ENCODE measurements around the gene PELO.

PELO gene

GRCh38 chr5:52825826-52826225, 38.1 kb downstream of the PELO start:
- Histone ChIP-seq H3K27me3 (ENCODE audit: low read length) (no peaks in the 10 kb centered on the region), H4K20me1 (ENCODE audit: low read depth, low read length) (no peaks in the 10 kb centered on the region), H3K79me2 (ENCODE audit: insufficient read depth, low read length) (no peaks in the 10 kb centered on the region), H3K4me3 (ENCODE audit: insufficient read depth, low read length, poor library complexity, severe bottlenecking) (no peak overlapping the region), H3K4me2 (ENCODE audit: low read depth, low read length, poor library complexity, severe bottlenecking) (no peak overlapping the region), H3K27ac (ENCODE audit: low read depth, low read length) (no peak overlapping the region), H3K36me3 (ENCODE audit: low read length) (no peaks in the 10 kb centered on the region), H3F3A (ENCODE audit: insufficient read depth) (no peaks in the 10 kb centered on the region), H3K9ac (ENCODE audit: low read length) (no peak overlapping the region), H3K9me3 (ENCODE audit: insufficient read depth, low read length) (0 out of 2 replicates have a peak, but pooled peaks cover 6% of the 10 kb centered on the region), H3K9me2 (replicated peaks; ENCODE audit: insufficient read depth, low read length) (no peaks in the 10 kb centered on the region), H2AFZ (ENCODE audit: low read depth, low read length, severe bottlenecking) (no peak overlapping the region)
- TF ChIP-seq EZH2phosphoT487 (conservative IDR thresholded peaks at IDR 0.05; ENCODE audit: low read length), result no peak
- TF ChIP-seq, protein P1, sequence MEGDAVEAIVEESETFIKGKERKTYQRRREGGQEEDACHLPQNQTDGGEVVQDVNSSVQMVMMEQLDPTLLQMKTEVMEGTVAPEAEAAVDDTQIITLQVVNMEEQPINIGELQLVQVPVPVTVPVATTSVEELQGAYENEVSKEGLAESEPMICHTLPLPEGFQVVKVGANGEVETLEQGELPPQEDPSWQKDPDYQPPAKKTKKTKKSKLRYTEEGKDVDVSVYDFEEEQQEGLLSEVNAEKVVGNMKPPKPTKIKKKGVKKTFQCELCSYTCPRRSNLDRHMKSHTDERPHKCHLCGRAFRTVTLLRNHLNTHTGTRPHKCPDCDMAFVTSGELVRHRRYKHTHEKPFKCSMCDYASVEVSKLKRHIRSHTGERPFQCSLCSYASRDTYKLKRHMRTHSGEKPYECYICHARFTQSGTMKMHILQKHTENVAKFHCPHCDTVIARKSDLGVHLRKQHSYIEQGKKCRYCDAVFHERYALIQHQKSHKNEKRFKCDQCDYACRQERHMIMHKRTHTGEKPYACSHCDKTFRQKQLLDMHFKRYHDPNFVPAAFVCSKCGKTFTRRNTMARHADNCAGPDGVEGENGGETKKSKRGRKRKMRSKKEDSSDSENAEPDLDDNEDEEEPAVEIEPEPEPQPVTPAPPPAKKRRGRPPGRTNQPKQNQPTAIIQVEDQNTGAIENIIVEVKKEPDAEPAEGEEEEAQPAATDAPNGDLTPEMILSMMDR (IDR thresholded peaks at IDR 0.05; ENCODE audit: insufficient read depth, low read length, poor library complexity, severe bottlenecking), result no peak

GRCh38 chr5:52827815-52828214, 40.1 kb downstream of the PELO start:
- Histone ChIP-seq H3K36me3 (ENCODE audit: low read length) (no peaks in the 10 kb centered on the region), H3K4me3 (ENCODE audit: insufficient read depth, low read length, poor library complexity, severe bottlenecking) (no peak overlapping the region), H3K27me3 (ENCODE audit: low read length) (no peaks in the 10 kb centered on the region), H3K79me2 (ENCODE audit: insufficient read depth, low read length) (no peaks in the 10 kb centered on the region), H3K9me2 (replicated peaks; ENCODE audit: insufficient read depth, low read length) (no peaks in the 10 kb centered on the region), H3K9me3 (ENCODE audit: insufficient read depth, low read length) (0 out of 2 replicates have a peak, but pooled peaks cover 6% of the 10 kb centered on the region), H3K27ac (ENCODE audit: low read depth, low read length) (no peak overlapping the region), H3K4me2 (ENCODE audit: low read depth, low read length, poor library complexity, severe bottlenecking) (no peak overlapping the region), H3K9ac (ENCODE audit: low read length) (no peak overlapping the region), H3F3A (ENCODE audit: insufficient read depth) (no peaks in the 10 kb centered on the region), H4K20me1 (ENCODE audit: low read depth, low read length) (no peaks in the 10 kb centered on the region), H2AFZ (ENCODE audit: low read depth, low read length, severe bottlenecking) (no peak overlapping the region)
- TF ChIP-seq EZH2phosphoT487 (conservative IDR thresholded peaks at IDR 0.05; ENCODE audit: low read length), result no peak
- TF ChIP-seq, protein P1 (IDR thresholded peaks at IDR 0.05; ENCODE audit: insufficient read depth, low read length, poor library complexity, severe bottlenecking), result no peak

DNA sequence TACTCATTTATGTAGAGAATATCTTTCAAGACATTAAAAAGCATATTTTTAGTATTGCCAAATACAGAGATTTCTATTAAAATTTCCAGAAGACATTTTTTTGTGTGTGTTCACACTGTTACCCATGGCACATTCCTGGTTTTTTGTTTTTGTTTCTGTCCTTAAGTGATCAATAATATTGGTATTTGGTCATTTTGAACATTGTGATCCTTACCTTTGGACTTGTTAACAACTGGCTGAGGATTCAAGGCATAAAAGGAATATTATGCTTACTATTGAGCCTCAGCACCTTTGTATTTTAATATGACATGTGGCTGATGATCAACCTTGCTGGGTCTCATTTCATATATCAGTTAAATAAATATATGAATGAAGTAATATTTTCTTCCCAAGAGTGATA, 41.9 kb downstream of the PELO start:
- Histone ChIP-seq H3K4me3 (ENCODE audit: insufficient read depth, low read length, poor library complexity, severe bottlenecking) (no peak overlapping the region), H3K9me2 (replicated peaks; ENCODE audit: insufficient read depth, low read length) (no peaks in the 10 kb centered on the region), H2AFZ (ENCODE audit: low read depth, low read length, severe bottlenecking) (no peak overlapping the region), H4K20me1 (ENCODE audit: low read depth, low read length) (no peaks in the 10 kb centered on the region), H3K79me2 (ENCODE audit: insufficient read depth, low read length) (no peaks in the 10 kb centered on the region), H3K27ac (ENCODE audit: low read depth, low read length) (no peak overlapping the region), H3K9me3 (ENCODE audit: insufficient read depth, low read length) (0 out of 2 replicates have a peak, but pooled peaks cover 6% of the 10 kb centered on the region), H3K27me3 (ENCODE audit: low read length) (no peaks in the 10 kb centered on the region), H3K4me2 (ENCODE audit: low read depth, low read length, poor library complexity, severe bottlenecking) (no peak overlapping the region), H3F3A (ENCODE audit: insufficient read depth) (no peaks in the 10 kb centered on the region), H3K36me3 (ENCODE audit: low read length) (no peaks in the 10 kb centered on the region), H3K9ac (ENCODE audit: low read length) (no peak overlapping the region)
- TF ChIP-seq, protein P1 (IDR thresholded peaks at IDR 0.05; ENCODE audit: insufficient read depth, low read length, poor library complexity, severe bottlenecking), result no peak
- TF ChIP-seq EZH2phosphoT487 (conservative IDR thresholded peaks at IDR 0.05; ENCODE audit: low read length), result no peak
